Psoas muscle (tissue), 8 donors: ENCODE measurements around the gene AKAP9. TPM values are rescaled to one million over a fixed set of nuclear protein-coding genes. Genes with fewer than 3 reads are reported as not detected.
"Not testable (repeated sequence)": the region's sequence is repeated elsewhere in the genome, so short reads cannot be mapped to it uniquely, and the experiment has no call there.

Experiments
- ATAC-seq, 4 donors: fragments of 200-7000 bp; cut with Tn5 transposase; one replicate each; pipeline ENCODE4 v1.9.1; 2020; ENCODE audit warnings: moderate library complexity in 3 of 4, mild to moderate bottlenecking in 2 of 4
- DNase-seq, 2 donors: peaks; one replicate each; pipeline ENCODE4 v3.0.0-alpha.2; 2020
- H3K27ac ChIP-seq: fragments of 200-600 bp; one replicate; pipeline ENCODE4 v1.8.0; 2022
- H3K27me3 ChIP-seq, 3 donors: fragments of 200-600 bp in 1 of 3; one replicate each; pipeline versions ENCODE4 v1.6.1 to v1.8.0; 2013 to 2022; ENCODE audit warnings: low read length in 2 of 3, mild to moderate bottlenecking in 2 of 3, moderate library complexity in 1 of 3; ENCODE audit not compliant: insufficient read depth in 3 of 3
- H3K36me3 ChIP-seq, 2 donors: fragments of 200-600 bp in 1 of 2; one replicate each; pipeline versions ENCODE4 v1.6.1 to v1.8.0; 2013 to 2022; ENCODE audit warnings: low read depth in 1 of 2, mild to moderate bottlenecking in 1 of 2, moderate library complexity in 1 of 2; ENCODE audit not compliant: insufficient read depth in 1 of 2
- H3K4me1 ChIP-seq: fragments of 200-600 bp; one replicate; pipeline ENCODE4 v1.8.0; 2022
- H3K4me3 ChIP-seq: fragments of 200-600 bp; one replicate; pipeline ENCODE4 v1.8.0; 2022; ENCODE audit warnings: mild to moderate bottlenecking
- H3K9me3 ChIP-seq: fragments of 200-600 bp; one replicate; pipeline ENCODE4 v1.8.0; 2022
- WGBS, 3 donors: extraction: QIAGEN DNeasy Blood & Tissue Kit; methylation state at CpG; one replicate each; pipeline versions ENCODE4 v1.1.6 to v1.1.7; 2013; 5-methylcytosine and 5-hydroxymethylcytosine counted together
- intact Hi-C, 2 donors: fragments of 100-400 bp; cut with DNase I; formaldehyde crosslinking; loops; one replicate each; pipeline versions ENCODE4 v1.11.0 to v1.14.2; 2022
- polyA plus RNA-seq, 3 donors: library from polyadenylated mRNA; stranded (reverse); fragments of 200-250 nt; gene quantifications; one replicate each; pipeline ENCODE4 v1.2.3, GENCODE V29; 2013
- total RNA-seq, 4 donors: library from RNA; stranded (reverse); fragmentation: NEBNext Ultra II Directional in 2 of 4; extraction: Animal tissue kit (Norgen Biotek cat#: 25700) in 2 of 4; gene quantifications; one replicate each; pipeline versions ENCODE4 v1.2.1 to v1.2.4, GENCODE V29; 2021 to 2023
- TF ChIP-seq, protein P1 (sequence below): fragments of 200-600 bp; IDR thresholded peaks from one replicate; pipeline ENCODE4 v1.8.0; 2022; ENCODE audit warnings: antibody characterized with exemption
- donor health status: healthy with polysubstance abuse.
- donor health status: DM: no; HTN: no; CAD: no; lungs with moderate emphysema.
- donor health status: Bipolar disorder and iron deficiency.
- donor health status: healthy.
- donor health status: DM: yes; HTN: yes; CAD: no.
- donor health status: DM: no; HTN: no; CAD: no.
- donor health status: DM: no; HTN: no; CAD: no.
- donor health status: DM: yes; HTN: yes; CAD: no.

Gene AKAP9
- total and polyA plus RNA-seq, 7 donors: 6.0 to 44.4 (median 24.6) TPM

DNA sequence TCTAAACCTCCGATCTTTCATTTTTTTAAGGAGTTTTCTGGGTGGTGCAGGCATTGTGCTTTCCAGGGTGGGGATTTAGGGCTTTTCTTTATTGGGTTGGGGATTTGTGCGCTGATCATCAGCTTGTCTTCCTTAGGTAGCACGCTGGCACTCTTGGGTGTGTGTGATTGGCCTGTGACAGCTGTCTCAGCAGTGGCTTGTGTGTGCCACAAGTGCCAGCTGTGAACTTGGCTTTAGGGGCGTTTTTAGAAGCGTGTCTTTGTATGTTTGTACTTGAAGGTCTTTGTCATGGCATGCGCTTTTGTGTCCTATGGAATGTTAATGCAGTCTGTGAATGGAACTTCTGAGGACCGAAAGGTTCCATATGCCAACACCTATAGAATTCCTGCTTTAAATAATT, 788 bp downstream of the AKAP9 start:
- H3K36me3 ChIP-seq: no peaks in the 10 kb centered on the region
- peak overlapping the region; percentile 92 for H3K27ac ChIP-seq
- DNase-seq (peak; percentile 37 to 73), ATAC-seq (peak; percentile 75 to 87 (median 82))
- TF ChIP-seq, protein P1, sequence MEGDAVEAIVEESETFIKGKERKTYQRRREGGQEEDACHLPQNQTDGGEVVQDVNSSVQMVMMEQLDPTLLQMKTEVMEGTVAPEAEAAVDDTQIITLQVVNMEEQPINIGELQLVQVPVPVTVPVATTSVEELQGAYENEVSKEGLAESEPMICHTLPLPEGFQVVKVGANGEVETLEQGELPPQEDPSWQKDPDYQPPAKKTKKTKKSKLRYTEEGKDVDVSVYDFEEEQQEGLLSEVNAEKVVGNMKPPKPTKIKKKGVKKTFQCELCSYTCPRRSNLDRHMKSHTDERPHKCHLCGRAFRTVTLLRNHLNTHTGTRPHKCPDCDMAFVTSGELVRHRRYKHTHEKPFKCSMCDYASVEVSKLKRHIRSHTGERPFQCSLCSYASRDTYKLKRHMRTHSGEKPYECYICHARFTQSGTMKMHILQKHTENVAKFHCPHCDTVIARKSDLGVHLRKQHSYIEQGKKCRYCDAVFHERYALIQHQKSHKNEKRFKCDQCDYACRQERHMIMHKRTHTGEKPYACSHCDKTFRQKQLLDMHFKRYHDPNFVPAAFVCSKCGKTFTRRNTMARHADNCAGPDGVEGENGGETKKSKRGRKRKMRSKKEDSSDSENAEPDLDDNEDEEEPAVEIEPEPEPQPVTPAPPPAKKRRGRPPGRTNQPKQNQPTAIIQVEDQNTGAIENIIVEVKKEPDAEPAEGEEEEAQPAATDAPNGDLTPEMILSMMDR: no peak
- peak overlapping the region; percentile 84 for H3K4me3 ChIP-seq
- intact Hi-C loops: no loop called here
- H3K9me3 ChIP-seq: no peaks in the 10 kb centered on the region
- WGBS, 3 donors: 1 to 2% (median 1%) methylated on average over 7 of the region's 7 CpGs
- H3K27me3 ChIP-seq: no peaks in the 10 kb centered on the region
- peaks cover 22% of the 10 kb centered on the region for H3K4me1 ChIP-seq

- H3K9me3 ChIP-seq: no peaks in the 10 kb centered on the region
- 48 to 60% (median 57%) methylated on average over 2 of the region's 2 CpGs for WGBS, 3 donors
- intact Hi-C loops: no loop called here
- ATAC-seq (no peak), DNase-seq (no peak)
- TF ChIP-seq, protein P1: no peak
- H3K4me1 ChIP-seq: peaks cover 22% of the 10 kb centered on the region
- no peaks in the 10 kb centered on the region for H3K27me3 ChIP-seq
- peak overlapping the region; percentile 84 for H3K4me3 ChIP-seq
- no peaks in the 10 kb centered on the region for H3K36me3 ChIP-seq
- peak overlapping the region; percentile 92 for H3K27ac ChIP-seq
Measured at GRCh38 chr7:91942312-91942711, 1.6 kb downstream of the AKAP9 start.

DNA sequence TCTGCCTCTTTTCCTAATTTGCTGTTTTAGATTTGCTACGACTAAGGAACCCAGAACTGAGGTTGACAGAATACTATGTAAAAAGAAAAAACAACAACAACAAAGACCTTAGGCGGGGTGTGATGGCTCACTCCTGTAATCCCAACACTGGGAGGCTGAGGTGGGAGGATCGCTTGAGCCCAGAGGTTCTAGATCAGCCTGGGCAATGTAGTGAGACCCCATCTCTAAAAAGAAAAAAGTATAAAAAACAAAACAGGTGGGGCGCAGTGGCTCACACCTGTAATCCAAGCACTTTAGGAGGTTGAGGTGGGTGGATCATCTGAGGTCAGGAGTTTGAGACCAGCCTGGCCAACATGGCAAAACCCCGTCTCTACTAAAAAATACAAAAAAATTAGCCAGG, 4.3 kb downstream of the AKAP9 start:
- H3K27me3 ChIP-seq, H3K9me3 ChIP-seq, H3K4me3 ChIP-seq, ATAC-seq, intact Hi-C loops, DNase-seq, H3K36me3 ChIP-seq: not testable (repeated sequence)
- Histone ChIP-seq H3K4me1 (peaks cover 25% of the 10 kb centered on the region), H3K27ac (peak overlapping the region; percentile 43)
- 95 to 97% (median 96%) methylated on average over 5 of the region's 5 CpGs for WGBS, 3 donors

DNA sequence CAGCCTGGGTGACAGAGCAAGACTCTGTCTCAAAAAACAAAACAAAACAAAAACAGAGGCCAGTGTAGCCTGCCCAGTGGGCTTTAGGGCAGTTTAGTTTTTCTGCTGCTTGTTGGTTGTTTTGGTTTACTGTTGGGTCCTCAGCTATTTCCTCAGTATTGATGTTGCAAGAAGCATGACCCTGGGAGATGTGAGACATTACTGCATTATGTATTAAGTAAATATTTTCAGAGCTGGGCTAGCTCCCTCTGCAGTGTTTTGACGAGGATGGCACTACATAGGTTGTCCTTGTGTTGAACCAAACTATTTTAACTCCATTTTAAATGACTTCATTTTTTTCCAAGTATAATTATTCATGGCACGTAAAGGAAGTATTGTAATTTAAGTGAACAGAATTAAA, 4.8 kb downstream of the AKAP9 start:
- 34 to 48% (median 42%) methylated on average over 2 of the region's 2 CpGs for WGBS, 3 donors
- intact Hi-C loops: no loop called here
- no peaks in the 10 kb centered on the region for H3K36me3 ChIP-seq
- H3K4me1 ChIP-seq: peaks cover 25% of the 10 kb centered on the region
- DNase-seq (no peak), ATAC-seq (no peak)
- H3K27ac ChIP-seq: peak overlapping the region; percentile 43
- no peak overlapping the region for H3K4me3 ChIP-seq
- TF ChIP-seq, protein P1: no peak
- H3K9me3 ChIP-seq: no peaks in the 10 kb centered on the region
- no peaks in the 10 kb centered on the region for H3K27me3 ChIP-seq

GRCh38 chr7:91946549-91946948, 5.9 kb downstream of the AKAP9 start:
- 68 to 72% (median 70%) methylated on average over 3 of the region's 3 CpGs for WGBS, 3 donors
- TF ChIP-seq, protein P1: no peak
- ATAC-seq (no peak), DNase-seq (no peak)
- Histone ChIP-seq H3K27me3 (no peaks in the 10 kb centered on the region), H3K4me3 (no peak overlapping the region), H3K9me3 (no peaks in the 10 kb centered on the region), H3K4me1 (peaks cover 25% of the 10 kb centered on the region), H3K36me3 (no peaks in the 10 kb centered on the region), H3K27ac (no peak overlapping the region)
- intact Hi-C loops: no loop called here
